ENCODE data around the gene CRIM1.

GRCh38 chr2:36399050-36399449, 43.5 kb downstream of the CRIM1 start:
- TF ChIP-seq POLR2A (IDR thresholded peaks at IDR 0.05): no peak
- TF ChIP-seq CTCF (IDR thresholded peaks at IDR 0.05): no peak
